ENCODE measurements around the gene PTH. TPM values are rescaled to one million over a fixed set of nuclear protein-coding genes. Genes with fewer than 3 reads are reported as not detected.

PTH gene
- total and polyA plus RNA-seq, 9 of the 15 experiments (the other 6 are each of a cell fraction or from before 2014, with no cell fraction given) = not detected

- Histone ChIP-seq H2AFZ (ENCODE audit: low read depth, low read length) (no peak overlapping the region), H4K20me1 (replicated peaks; ENCODE audit: control insufficient read depth, insufficient read depth, low read length) (no peaks in the 10 kb centered on the region), H3K79me2 (ENCODE audit: control insufficient read depth, insufficient read depth, low read length) (no peaks in the 10 kb centered on the region), H3K36me3 (ENCODE audit: control insufficient read depth, insufficient read depth, low read length) (no peaks in the 10 kb centered on the region), H3K4me3 (no peak overlapping the region), H3K27me3 (ENCODE audit: control insufficient read depth in 2 of 2, insufficient read depth in 2 of 2, low read length in 2 of 2) (peaks cover 2 to 3% of the 10 kb centered on the region in 2 experiments; a peak in 1 of 5 replicates), H3K4me1 (replicated peaks in 1 of 2; ENCODE audit: control insufficient read depth in 2 of 2, insufficient read depth in 2 of 2, low read length in 2 of 2) (no peaks in the 10 kb centered on the region), H3K9me1 (ENCODE audit: control insufficient read depth, insufficient read depth, low read length) (no peaks in the 10 kb centered on the region), H3K9me3 (replicated peaks; ENCODE audit: control insufficient read depth, insufficient read depth, low read depth, low read length) (no peaks in the 10 kb centered on the region), H3K27ac (ENCODE audit: extremely low read depth, low read depth, low read length) (no peak overlapping the region), H3K4me2 (ENCODE audit: insufficient read depth, low read length) (no peak overlapping the region), H3K9ac (ENCODE audit: insufficient read depth in 1 of 2, low read depth in 2 of 2, low read length in 2 of 2) (no peak overlapping the region)
- in situ Hi-C loops (cut with MboI) = no loop called here
- intact Hi-C loops (cut with micrococcal nuclease) = no loop called here
- TF ChIP-seq ESRRB (CRISPR knock-in tag; IDR thresholded peaks at IDR 0.05; ENCODE audit: borderline replicate concordance) (no peak), ZNF57 (CRISPR knock-in tag; IDR thresholded peaks at IDR 0.05) (no peak), HLTF (IDR thresholded peaks at IDR 0.05) (no peak), TAF9B (IDR thresholded peaks at IDR 0.05; ENCODE audit: partially characterized antibody) (no peak)
- no peak for FAIRE-seq
- DNase-seq (ENCODE audit: extremely low read depth in 1 of 4, low spot score in 3 of 4) = no peak
- POLR2A ChIA-PET = no interaction called here
- 0% methylated on average over 1 of the region's 1 CpG for WGBS (ENCODE audit: insufficient coverage, low coverage, missing lambda C conversion rate)
- no TSS peak for BruUV-seq (replicated peaks)
- ATAC-seq = no peak
- CTCF ChIA-PET (ENCODE audit: low intra/inter-chr PET ratio) = no interaction called here
These were observed 6.7 kb upstream of the PTH start for GRCh38 chr11:13502492-13502891.

GRCh38 chr11:13494051-13494450, 1.7 kb downstream of the PTH start:
- ChIA-PET POLR2A (no interaction called here), CTCF (ENCODE audit: low intra/inter-chr PET ratio) (no interaction called here)
- FAIRE-seq (no peak), ATAC-seq (no peak), DNase-seq (ENCODE audit: extremely low read depth in 1 of 4, low spot score in 3 of 4) (no peak)
- H3K4me1 ChIP-seq (replicated peaks in 1 of 2; ENCODE audit: control insufficient read depth in 2 of 2, insufficient read depth in 2 of 2, low read length in 2 of 2) = no peaks in the 10 kb centered on the region
- WGBS (ENCODE audit: insufficient coverage, low coverage, missing lambda C conversion rate) = 0% methylated on average over 3 of the region's 3 CpGs
- no peaks in the 10 kb centered on the region for H3K79me2 ChIP-seq (ENCODE audit: control insufficient read depth, insufficient read depth, low read length)
- H3K9ac ChIP-seq (ENCODE audit: insufficient read depth in 1 of 2, low read depth in 2 of 2, low read length in 2 of 2) = no peak overlapping the region
- H3K27ac ChIP-seq (ENCODE audit: extremely low read depth, low read depth, low read length) = no peak overlapping the region
- H3K9me1 ChIP-seq (ENCODE audit: control insufficient read depth, insufficient read depth, low read length) = no peaks in the 10 kb centered on the region
- peaks cover 2 to 3% of the 10 kb centered on the region in 2 experiments; a peak in 1 of 5 replicates for H3K27me3 ChIP-seq (ENCODE audit: control insufficient read depth in 2 of 2, insufficient read depth in 2 of 2, low read length in 2 of 2)
- intact Hi-C loops (cut with micrococcal nuclease) (no loop called here), in situ Hi-C loops (cut with MboI) (no loop called here)
- H3K9me3 ChIP-seq (replicated peaks; ENCODE audit: control insufficient read depth, insufficient read depth, low read depth, low read length) = no peaks in the 10 kb centered on the region
- BruUV-seq (replicated peaks) = no TSS peak
- TF ChIP-seq KLF16 (IDR thresholded peaks at IDR 0.05) (no peak), CREB1 (IDR thresholded peaks at IDR 0.05) (no peak), CREB1 (CRISPR knock-in tag; IDR thresholded peaks at IDR 0.05) (no peak), RBM25 (IDR thresholded peaks at IDR 0.05; ENCODE audit: low read depth, low read length, severe bottlenecking) (no peak), STAT5A (IDR thresholded peaks at IDR 0.05; ENCODE audit: borderline replicate concordance, low read length) (no peak), TRIM24 (IDR thresholded peaks at IDR 0.05) (no peak), NR0B1 (IDR thresholded peaks at IDR 0.05; ENCODE audit: partially characterized antibody) (no peak)
- no peak overlapping the region for H3K4me2 ChIP-seq (ENCODE audit: insufficient read depth, low read length)
- H2AFZ ChIP-seq (ENCODE audit: low read depth, low read length) = no peak overlapping the region
- no peak overlapping the region for H3K4me3 ChIP-seq
- H3K36me3 ChIP-seq (ENCODE audit: control insufficient read depth, insufficient read depth, low read length) = no peaks in the 10 kb centered on the region
- no peaks in the 10 kb centered on the region for H4K20me1 ChIP-seq (replicated peaks; ENCODE audit: control insufficient read depth, insufficient read depth, low read length)

Data from K562 (cell line).